Measurements from ENCODE around the gene TBC1D13. TPM values are rescaled to one million over a fixed set of nuclear protein-coding genes. Genes with fewer than 3 reads are reported as not detected.

Gene TBC1D13
- total RNA-seq, 1 donor from 2014 or later, result 9.4 TPM

Small RNA genes within 50 kb of the gene (small RNA-seq; reads per million reads assigned to genes)
- not detected for gene RF00017

Other genes with a start within 250 kb of the TBC1D13 start
- 368 TPM for gene SPTAN1, start 234.7 kb upstream of the TBC1D13 start, total RNA-seq
- gene DYNC2I2, start 130.4 kb upstream of the TBC1D13 start, total RNA-seq, result 31.8 TPM
- gene SET, start 98.0 kb upstream of the TBC1D13 start, total RNA-seq, result 336 TPM
- gene PKN3, start 84.8 kb upstream of the TBC1D13 start, total RNA-seq, result 2.1 TPM
- 2.6 TPM for gene ZDHHC12, start 63.1 kb upstream of the TBC1D13 start, total RNA-seq
- 14.6 TPM for gene ZER1, start 15.3 kb upstream of the TBC1D13 start, total RNA-seq
- gene ENDOG, start 31.2 kb downstream of the TBC1D13 start, total RNA-seq, result 19.3 TPM
- 11.0 TPM for gene SPOUT1, start 42.5 kb downstream of the TBC1D13 start, total RNA-seq
- 2.1 TPM for gene KYAT1, start 94.7 kb downstream of the TBC1D13 start, total RNA-seq
- gene LRRC8A, start 94.9 kb downstream of the TBC1D13 start, total RNA-seq, result 9.9 TPM
- 17.7 TPM for gene PHYHD1, start 133.7 kb downstream of the TBC1D13 start, total RNA-seq
- 11.5 TPM for gene DOLK, start 160.3 kb downstream of the TBC1D13 start, total RNA-seq
- 36.5 TPM for gene NUP188, start 160.4 kb downstream of the TBC1D13 start, total RNA-seq
- gene SH3GLB2, start 241.1 kb downstream of the TBC1D13 start, total RNA-seq, result 25.1 TPM
- 12.0 TPM for gene MIGA2, start 249.4 kb downstream of the TBC1D13 start, total RNA-seq